ENCODE results near the gene MACROD2. TPM values are rescaled to one million over a fixed set of nuclear protein-coding genes. Genes with fewer than 3 reads are reported as not detected.

The MACROD2 gene
- total RNA-seq, 4 donors from 2014 or later, result 8.7 to 17.8 (median 10.8) TPM

DNA sequence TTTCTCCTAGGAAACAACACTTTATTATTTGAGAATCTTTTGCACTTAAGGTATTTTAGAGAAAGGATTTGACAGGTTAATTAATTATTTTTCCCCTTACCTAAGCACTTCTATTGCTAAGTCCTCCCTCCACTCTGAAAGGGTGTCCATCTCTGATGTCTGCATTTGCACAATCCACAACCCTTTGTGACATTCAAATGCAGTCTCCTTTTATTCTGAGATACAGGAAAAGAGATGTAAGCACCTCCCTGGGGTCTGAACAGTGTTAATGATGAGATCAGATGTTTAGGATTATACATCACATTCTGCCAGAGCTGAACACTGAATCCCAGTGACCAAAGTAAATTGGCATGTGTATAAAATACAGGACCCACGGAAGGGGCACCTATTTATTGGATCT, 1206.3 kb downstream of the MACROD2 start:
- Histone ChIP-seq H3K27ac (no peak overlapping the region), H3K27me3 (no peaks in the 10 kb centered on the region), H3K9me3 (no peaks in the 10 kb centered on the region), H3K36me3 (no peaks in the 10 kb centered on the region), H3K4me3 (replicated peaks in 1 of 3) (no peak overlapping the region), H3K4me1 (no peaks in the 10 kb centered on the region)
- 88% methylated on average over 1 of the region's 1 CpG for WGBS, 2 donors
- no peak for DNase-seq
- intact Hi-C loops (cut with DNase I), result no loop called here
- no peak for TF ChIP-seq POLR2A (IDR thresholded peaks at IDR 0.05)
- TF ChIP-seq, protein P1, sequence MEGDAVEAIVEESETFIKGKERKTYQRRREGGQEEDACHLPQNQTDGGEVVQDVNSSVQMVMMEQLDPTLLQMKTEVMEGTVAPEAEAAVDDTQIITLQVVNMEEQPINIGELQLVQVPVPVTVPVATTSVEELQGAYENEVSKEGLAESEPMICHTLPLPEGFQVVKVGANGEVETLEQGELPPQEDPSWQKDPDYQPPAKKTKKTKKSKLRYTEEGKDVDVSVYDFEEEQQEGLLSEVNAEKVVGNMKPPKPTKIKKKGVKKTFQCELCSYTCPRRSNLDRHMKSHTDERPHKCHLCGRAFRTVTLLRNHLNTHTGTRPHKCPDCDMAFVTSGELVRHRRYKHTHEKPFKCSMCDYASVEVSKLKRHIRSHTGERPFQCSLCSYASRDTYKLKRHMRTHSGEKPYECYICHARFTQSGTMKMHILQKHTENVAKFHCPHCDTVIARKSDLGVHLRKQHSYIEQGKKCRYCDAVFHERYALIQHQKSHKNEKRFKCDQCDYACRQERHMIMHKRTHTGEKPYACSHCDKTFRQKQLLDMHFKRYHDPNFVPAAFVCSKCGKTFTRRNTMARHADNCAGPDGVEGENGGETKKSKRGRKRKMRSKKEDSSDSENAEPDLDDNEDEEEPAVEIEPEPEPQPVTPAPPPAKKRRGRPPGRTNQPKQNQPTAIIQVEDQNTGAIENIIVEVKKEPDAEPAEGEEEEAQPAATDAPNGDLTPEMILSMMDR (IDR thresholded peaks at IDR 0.05), result no peak

DNA sequence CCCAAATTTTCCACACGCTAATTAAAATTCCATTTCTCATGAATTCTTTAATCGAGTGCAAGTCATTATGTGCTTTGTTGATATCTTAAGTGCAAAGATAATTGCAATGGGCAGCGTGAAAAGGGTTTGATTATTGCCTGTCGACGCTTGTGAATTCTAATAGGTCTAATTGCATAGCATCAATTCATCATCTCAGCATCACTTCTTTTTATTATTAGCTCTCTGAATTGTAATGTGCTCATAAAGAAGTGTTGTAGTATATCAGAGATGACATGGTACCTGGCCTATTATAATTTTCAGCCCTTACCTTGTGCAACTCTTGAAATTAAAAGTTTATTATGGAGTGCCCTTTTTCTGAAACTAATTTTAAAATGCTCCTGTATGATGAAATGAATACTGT, 1208.9 kb downstream of the MACROD2 start:
- Histone ChIP-seq H3K27me3 (no peaks in the 10 kb centered on the region), H3K36me3 (no peaks in the 10 kb centered on the region), H3K4me1 (no peaks in the 10 kb centered on the region), H3K4me3 (replicated peaks in 1 of 3) (no peak overlapping the region), H3K27ac (no peak overlapping the region), H3K9me3 (no peaks in the 10 kb centered on the region)
- TF ChIP-seq POLR2A (IDR thresholded peaks at IDR 0.05), result no peak
- TF ChIP-seq, protein P1 (IDR thresholded peaks at IDR 0.05), result no peak
- no peak for DNase-seq
- intact Hi-C loops (cut with DNase I), result no loop called here
- WGBS, 2 donors, result 96 to 97% methylated on average over 5 of the region's 5 CpGs

DNA sequence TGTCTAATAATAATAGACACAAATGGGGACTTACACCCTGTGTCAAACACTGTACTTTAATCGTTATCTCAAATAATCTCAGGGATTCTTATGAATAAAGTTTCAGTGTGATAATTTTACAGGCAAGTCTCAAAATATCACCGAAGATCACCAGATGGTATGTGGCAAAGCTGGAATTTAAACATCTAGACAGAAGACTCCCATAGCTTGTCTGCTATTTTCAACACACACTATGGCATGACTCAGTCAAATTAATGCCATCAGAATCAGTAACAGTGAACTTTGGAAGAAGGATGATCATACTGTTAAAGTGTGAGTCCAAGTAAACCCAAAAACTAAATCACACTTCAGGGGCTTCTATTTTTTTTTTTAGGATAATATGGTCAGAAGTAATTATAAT, 1209.7 kb downstream of the MACROD2 start:
- Histone ChIP-seq H3K4me3 (replicated peaks in 1 of 3) (no peak overlapping the region), H3K4me1 (no peaks in the 10 kb centered on the region), H3K9me3 (no peaks in the 10 kb centered on the region), H3K27me3 (no peaks in the 10 kb centered on the region), H3K27ac (no peak overlapping the region), H3K36me3 (no peaks in the 10 kb centered on the region)
- no peak for DNase-seq
- intact Hi-C loops (cut with DNase I), result no loop called here
- TF ChIP-seq POLR2A (IDR thresholded peaks at IDR 0.05), result no peak
- TF ChIP-seq, protein P1 (IDR thresholded peaks at IDR 0.05), result no peak
- 96 to 99% methylated on average over 2 of the region's 2 CpGs for WGBS, 2 donors

DNA sequence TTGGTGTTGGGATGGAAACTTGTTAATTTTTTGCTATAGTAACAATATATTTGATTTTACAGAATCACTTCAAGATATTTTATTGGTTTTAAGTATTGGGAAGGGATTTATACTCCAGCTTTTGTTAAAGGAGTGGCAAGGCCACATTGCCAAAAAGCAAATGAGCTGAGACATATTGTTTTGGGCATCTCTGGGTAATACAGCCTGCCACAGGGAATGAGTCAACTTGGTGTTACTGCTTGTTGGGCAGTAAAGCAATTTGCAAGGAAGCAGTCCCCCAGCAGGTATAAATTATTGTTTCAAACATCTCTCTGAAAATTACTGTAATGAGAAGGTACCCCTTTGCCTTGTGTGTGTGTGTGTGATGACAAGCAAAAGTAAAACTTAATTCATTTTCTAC, 1210.4 kb downstream of the MACROD2 start:
- intact Hi-C loops (cut with DNase I), result no loop called here

DNA sequence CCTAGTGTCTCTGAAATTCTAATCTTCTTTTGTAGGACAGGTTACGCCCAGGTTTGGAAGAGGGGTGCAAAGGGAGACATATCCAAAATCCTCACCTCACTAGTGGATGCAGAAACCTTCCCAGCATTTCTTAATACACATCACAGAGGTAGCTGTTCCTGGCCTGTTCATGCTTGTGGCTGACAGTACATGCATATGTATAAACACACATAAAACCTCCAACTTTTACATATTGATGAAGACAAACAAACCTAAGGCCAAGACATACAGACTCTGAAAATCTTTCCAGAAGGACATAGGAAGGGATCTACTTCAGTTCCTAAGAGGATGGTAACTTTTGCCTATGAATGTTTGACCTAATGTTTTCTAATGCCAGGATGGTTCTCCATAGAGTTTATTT, 1214.2 kb downstream of the MACROD2 start:
- WGBS, 2 donors, result 92 to 100% methylated on average over 1 of the region's 1 CpG
- no peak overlapping the region for H3K4me3 ChIP-seq (replicated peaks in 1 of 3)
- H3K27me3 ChIP-seq, result no peaks in the 10 kb centered on the region
- H3K9me3 ChIP-seq, result no peaks in the 10 kb centered on the region
- no peaks in the 10 kb centered on the region for H3K4me1 ChIP-seq
- intact Hi-C loops (cut with DNase I), result no loop called here
- TF ChIP-seq, protein P1 (IDR thresholded peaks at IDR 0.05), result no peak
- TF ChIP-seq POLR2A (IDR thresholded peaks at IDR 0.05), result no peak
- DNase-seq, result no peak
- no peaks in the 10 kb centered on the region for H3K36me3 ChIP-seq
- no peak overlapping the region for H3K27ac ChIP-seq

More for the DNA sequence above, 1210.4 kb downstream of the MACROD2 start:
- Histone ChIP-seq H3K4me3 (replicated peaks in 1 of 3) (no peak overlapping the region), H3K9me3 (no peaks in the 10 kb centered on the region), H3K36me3 (no peaks in the 10 kb centered on the region), H3K27ac (no peak overlapping the region), H3K4me1 (no peaks in the 10 kb centered on the region), H3K27me3 (no peaks in the 10 kb centered on the region)
- TF ChIP-seq, protein P1 (IDR thresholded peaks at IDR 0.05), result no peak
- no peak for TF ChIP-seq POLR2A (IDR thresholded peaks at IDR 0.05)
- DNase-seq, result no peak
